ENCODE results near the gene MASTL. TPM values are rescaled to one million over a fixed set of nuclear protein-coding genes. Genes with fewer than 3 reads are reported as not detected.
A peak's percentile ranks its signal among the peaks of the same experiment; 100 is the strongest.

Gene MASTL
- total RNA-seq, 1 donor from 2014 or later, result 7.7 TPM

DNA sequence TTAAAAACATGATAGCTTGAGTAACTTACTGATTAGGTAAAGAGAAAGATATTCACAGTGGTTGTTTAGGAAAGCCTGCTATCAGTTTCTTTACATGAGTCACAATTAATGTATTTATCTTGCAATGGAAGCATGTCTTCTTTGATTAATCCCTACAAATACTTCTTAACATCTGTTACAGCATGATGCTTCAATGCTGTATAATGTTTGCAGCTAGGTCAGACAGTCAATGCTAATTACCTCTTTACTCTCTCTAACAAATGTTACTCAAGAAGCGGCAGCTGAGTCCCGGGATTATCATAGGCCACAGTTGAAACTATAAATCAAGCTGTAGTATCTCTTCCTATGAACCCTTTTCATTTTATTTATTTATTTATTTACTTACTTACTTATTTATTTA lies 52.2 kb downstream of the MASTL start:
- H3K36me3 ChIP-seq (ENCODE audit: insufficient read depth, low read length), result peaks cover 22% of the 10 kb centered on the region
- Mint-ChIP-seq H3K4me1 (ENCODE audit: low read depth, unreplicated experiment) (no peaks in the 10 kb centered on the region), H3K9me3 (ENCODE audit: unreplicated experiment) (no peaks in the 10 kb centered on the region), H3K27me3 (ENCODE audit: low read depth, unreplicated experiment) (no peaks in the 10 kb centered on the region), H3K27ac (ENCODE audit: unreplicated experiment) (no peak overlapping the region), H3K4me3 (ENCODE audit: unreplicated experiment) (no peak overlapping the region), H3K36me3 (ENCODE audit: low read depth, unreplicated experiment) (peaks cover 5% of the 10 kb centered on the region)
- no peak overlapping the region for H3K4me2 ChIP-seq (ENCODE audit: low read length)
- no peak overlapping the region for H3K9ac ChIP-seq (ENCODE audit: low read length)
- TF ChIP-seq, protein P1, sequence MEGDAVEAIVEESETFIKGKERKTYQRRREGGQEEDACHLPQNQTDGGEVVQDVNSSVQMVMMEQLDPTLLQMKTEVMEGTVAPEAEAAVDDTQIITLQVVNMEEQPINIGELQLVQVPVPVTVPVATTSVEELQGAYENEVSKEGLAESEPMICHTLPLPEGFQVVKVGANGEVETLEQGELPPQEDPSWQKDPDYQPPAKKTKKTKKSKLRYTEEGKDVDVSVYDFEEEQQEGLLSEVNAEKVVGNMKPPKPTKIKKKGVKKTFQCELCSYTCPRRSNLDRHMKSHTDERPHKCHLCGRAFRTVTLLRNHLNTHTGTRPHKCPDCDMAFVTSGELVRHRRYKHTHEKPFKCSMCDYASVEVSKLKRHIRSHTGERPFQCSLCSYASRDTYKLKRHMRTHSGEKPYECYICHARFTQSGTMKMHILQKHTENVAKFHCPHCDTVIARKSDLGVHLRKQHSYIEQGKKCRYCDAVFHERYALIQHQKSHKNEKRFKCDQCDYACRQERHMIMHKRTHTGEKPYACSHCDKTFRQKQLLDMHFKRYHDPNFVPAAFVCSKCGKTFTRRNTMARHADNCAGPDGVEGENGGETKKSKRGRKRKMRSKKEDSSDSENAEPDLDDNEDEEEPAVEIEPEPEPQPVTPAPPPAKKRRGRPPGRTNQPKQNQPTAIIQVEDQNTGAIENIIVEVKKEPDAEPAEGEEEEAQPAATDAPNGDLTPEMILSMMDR (IDR thresholded peaks at IDR 0.05; ENCODE audit: insufficient read depth, low read depth, low read length), result no peak
- TF ChIP-seq EZH2 (IDR thresholded peaks at IDR 0.05; ENCODE audit: insufficient read depth, low read length), result no peak
- H3K4me3 ChIP-seq (ENCODE audit: insufficient read depth, low read depth, low read length), result no peak overlapping the region
- DNase-seq (ENCODE audit: low read depth) (peak; percentile 44), FAIRE-seq (no peak)
- H3K4me1 ChIP-seq (ENCODE audit: insufficient read depth, low read length), result no peaks in the 10 kb centered on the region
- H3K27ac ChIP-seq (ENCODE audit: low read depth, low read length), result no peak overlapping the region
- no peaks in the 10 kb centered on the region for H3K79me2 ChIP-seq (ENCODE audit: insufficient read depth, low read length)
- H3K27me3 ChIP-seq (ENCODE audit: insufficient read depth, low read length), result no peaks in the 10 kb centered on the region
- H2AFZ ChIP-seq (ENCODE audit: low read depth, low read length), result no peak overlapping the region
- H4K20me1 ChIP-seq (ENCODE audit: insufficient read depth, low read length), result no peaks in the 10 kb centered on the region
- H3K9me3 ChIP-seq (ENCODE audit: insufficient read depth, low read depth, low read length), result no peaks in the 10 kb centered on the region

DNA sequence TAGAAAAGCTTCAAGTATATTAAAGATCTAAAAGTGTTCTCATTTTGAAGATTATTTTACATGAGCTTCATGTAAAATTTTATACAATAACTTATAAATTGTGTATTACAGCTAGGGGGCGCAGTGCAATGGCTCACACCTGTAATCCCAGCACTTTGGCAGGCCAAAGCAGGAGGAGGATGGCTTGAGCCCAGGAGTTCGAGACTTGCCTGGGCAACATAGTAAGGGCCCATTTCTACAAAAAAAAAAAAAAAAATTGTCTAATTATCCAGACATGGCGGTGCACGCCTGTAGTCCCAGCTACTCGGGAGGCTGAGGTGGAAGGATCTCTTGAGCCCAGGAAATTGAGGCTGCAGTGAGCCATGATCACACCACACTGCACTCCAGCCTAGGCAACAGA lies 68.8 kb downstream of the MASTL start:
- no peaks in the 10 kb centered on the region for H4K20me1 ChIP-seq (ENCODE audit: insufficient read depth, low read length)
- H3K4me3 ChIP-seq (ENCODE audit: insufficient read depth, low read depth, low read length), result no peak overlapping the region
- TF ChIP-seq EZH2 (IDR thresholded peaks at IDR 0.05; ENCODE audit: insufficient read depth, low read length), result no peak
- TF ChIP-seq, protein P1 (IDR thresholded peaks at IDR 0.05; ENCODE audit: insufficient read depth, low read depth, low read length), result peak; percentile 46
- H3K79me2 ChIP-seq (ENCODE audit: insufficient read depth, low read length), result no peaks in the 10 kb centered on the region
- no peak overlapping the region for H3K4me2 ChIP-seq (ENCODE audit: low read length)
- DNase-seq (ENCODE audit: low read depth) (no peak), FAIRE-seq (no peak)
- H3K4me3 Mint-ChIP-seq (ENCODE audit: unreplicated experiment), result no peak overlapping the region
- H3K27ac ChIP-seq (ENCODE audit: low read depth, low read length), result no peak overlapping the region
- H3K27me3 ChIP-seq (ENCODE audit: insufficient read depth, low read length), result no peaks in the 10 kb centered on the region
- peaks cover 7% of the 10 kb centered on the region for H3K36me3 Mint-ChIP-seq (ENCODE audit: low read depth, unreplicated experiment)
- H3K4me1 Mint-ChIP-seq (ENCODE audit: low read depth, unreplicated experiment), result no peaks in the 10 kb centered on the region
- H3K9me3 ChIP-seq (ENCODE audit: insufficient read depth, low read depth, low read length), result no peaks in the 10 kb centered on the region
- no peaks in the 10 kb centered on the region for H3K4me1 ChIP-seq (ENCODE audit: insufficient read depth, low read length)
- no peaks in the 10 kb centered on the region for H3K9me3 Mint-ChIP-seq (ENCODE audit: unreplicated experiment)
- no peak overlapping the region for H3K27ac Mint-ChIP-seq (ENCODE audit: unreplicated experiment)
- no peak overlapping the region for H3K9ac ChIP-seq (ENCODE audit: low read length)
- H2AFZ ChIP-seq (ENCODE audit: low read depth, low read length), result no peak overlapping the region
- no peaks in the 10 kb centered on the region for H3K27me3 Mint-ChIP-seq (ENCODE audit: low read depth, unreplicated experiment)
- H3K36me3 ChIP-seq (ENCODE audit: insufficient read depth, low read length), result peaks cover 11% of the 10 kb centered on the region

DNA sequence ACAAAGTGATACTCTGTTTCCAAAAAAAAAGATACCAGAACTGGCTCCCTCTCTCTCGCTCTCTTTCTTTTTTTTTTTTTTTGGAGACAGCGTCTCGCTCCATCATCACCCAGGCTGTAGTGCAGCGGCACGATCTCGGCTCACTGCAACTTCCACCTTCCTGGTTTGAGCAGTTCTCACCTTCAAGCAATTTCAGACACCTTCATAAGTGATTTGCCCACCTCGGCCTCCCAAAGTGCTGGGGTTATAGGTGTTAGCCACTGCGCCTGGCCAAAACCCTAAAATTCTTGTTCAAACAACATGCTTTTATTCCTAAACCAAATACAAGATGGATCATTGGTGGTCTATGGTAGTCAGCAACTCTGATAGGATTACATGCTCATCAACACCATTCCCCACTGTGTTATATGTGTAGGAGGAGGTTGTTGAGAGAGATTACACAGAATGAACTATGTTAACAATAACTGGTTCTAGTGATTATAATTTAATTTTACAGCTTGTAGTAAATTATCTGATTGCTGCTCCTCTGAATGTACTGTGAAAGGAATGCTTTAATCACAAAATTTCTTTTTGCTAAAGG lies 69.9 kb downstream of the MASTL start:
- no peaks in the 10 kb centered on the region for H4K20me1 ChIP-seq (ENCODE audit: insufficient read depth, low read length)
- no peaks in the 10 kb centered on the region for H3K27me3 ChIP-seq (ENCODE audit: insufficient read depth, low read length)
- H3K36me3 ChIP-seq (ENCODE audit: insufficient read depth, low read length), result peaks cover 11% of the 10 kb centered on the region
- H3K9ac ChIP-seq (ENCODE audit: low read length), result no peak overlapping the region
- no peak overlapping the region for H3K4me2 ChIP-seq (ENCODE audit: low read length)
- H3K27ac ChIP-seq (ENCODE audit: low read depth, low read length), result no peak overlapping the region
- no peak for TF ChIP-seq EZH2 (IDR thresholded peaks at IDR 0.05; ENCODE audit: insufficient read depth, low read length)
- TF ChIP-seq, protein P1 (IDR thresholded peaks at IDR 0.05; ENCODE audit: insufficient read depth, low read depth, low read length), result no peak
- Mint-ChIP-seq H3K27ac (ENCODE audit: unreplicated experiment) (no peak overlapping the region), H3K36me3 (ENCODE audit: low read depth, unreplicated experiment) (no peaks in the 10 kb centered on the region), H3K4me3 (ENCODE audit: unreplicated experiment) (no peak overlapping the region), H3K4me1 (ENCODE audit: low read depth, unreplicated experiment) (no peaks in the 10 kb centered on the region), H3K27me3 (ENCODE audit: low read depth, unreplicated experiment) (no peaks in the 10 kb centered on the region), H3K9me3 (ENCODE audit: unreplicated experiment) (no peaks in the 10 kb centered on the region)
- no peaks in the 10 kb centered on the region for H3K4me1 ChIP-seq (ENCODE audit: insufficient read depth, low read length)
- no peaks in the 10 kb centered on the region for H3K9me3 ChIP-seq (ENCODE audit: insufficient read depth, low read depth, low read length)
- H3K4me3 ChIP-seq (ENCODE audit: insufficient read depth, low read depth, low read length), result no peak overlapping the region
- no peak for DNase-seq (ENCODE audit: low read depth)
- FAIRE-seq, result no peak
- H2AFZ ChIP-seq (ENCODE audit: low read depth, low read length), result no peak overlapping the region
- no peaks in the 10 kb centered on the region for H3K79me2 ChIP-seq (ENCODE audit: insufficient read depth, low read length)
